Uterus (tissue), 4 donors: ENCODE results near the gene LGMN. TPM values are rescaled to one million over a fixed set of nuclear protein-coding genes. Genes with fewer than 3 reads are reported as not detected.

Source experiments
- DNase-seq, 2 donors: peaks; one replicate each; pipeline ENCODE4 v3.0.0-alpha.2; 2019 to 2020
- H3K27ac ChIP-seq, 2 donors: fragments of 200-600 bp; sonication (generic); 1 replicate in 1 of 2; 2 replicates in 1 of 2; pipeline ENCODE4 v1.5.1; 2016 to 2018
- H3K27me3 ChIP-seq, 2 donors: fragments of 200-600 bp; sonication (generic); one replicate each; pipeline ENCODE4 v1.5.1; 2018 to 2019; ENCODE audit warnings: control low read depth in 1 of 2
- H3K36me3 ChIP-seq, 2 donors: fragments of 200-600 bp; sonication (generic); one replicate each; pipeline ENCODE4 v1.5.1; 2019; ENCODE audit warnings: control low read depth in 1 of 2
- H3K4me1 ChIP-seq, 2 donors: fragments of 200-600 bp; sonication (generic); one replicate each; pipeline ENCODE4 v1.5.1; 2018 to 2019; ENCODE audit warnings: control low read depth in 1 of 2
- H3K4me3 ChIP-seq, 2 donors: fragments of 200-600 bp; sonication (generic); 1 replicate in 1 of 2; 2 replicates in 1 of 2; pipeline ENCODE4 v1.5.1; 2018 to 2019; ENCODE audit warnings: mild to moderate bottlenecking in 1 of 2
- H3K9me3 ChIP-seq, 2 donors: fragments of 200-600 bp; sonication (generic); one replicate each; pipeline ENCODE4 v1.5.1; 2019; ENCODE audit warnings: control low read depth in 1 of 2
- CTCF ChIP-seq, 4 experiments: fragments of 200-600 bp in 2 of 4; fragments of 450-650 bp in 2 of 4; sonication (generic) in 2 of 4; IDR thresholded peaks; one replicate each; pipeline ENCODE4 v1.5.1; 2016 to 2019; ENCODE audit warnings: antibody characterized with exemption in 4 of 4, mild to moderate bottlenecking in 2 of 4, moderate library complexity in 1 of 4
- POLR2A ChIP-seq, 2 donors: fragments of 450-650 bp; IDR thresholded peaks; one replicate each; pipeline ENCODE4 v1.6.1; 2016; ENCODE audit warnings: antibody characterized with exemption in 2 of 2, mild to moderate bottlenecking in 1 of 2, moderate library complexity in 1 of 2
- intact Hi-C: fragments of 100-400 bp; cut with DNase I; formaldehyde crosslinking; loops from one replicate; pipeline ENCODE4 v1.15.1; 2023; ENCODE audit warnings: low total_unique reads
- total RNA-seq, 4 donors: library from RNA; depleted of rRNA in 3 of 4; stranded (reverse); fragments of >200 nt in 3 of 4; gene quantifications; one replicate each; pipeline versions ENCODE4 v1.1.0 to v1.2.4, GENCODE V29; 2014 to 2023
- donor health status: DM: yes; HTN: yes; CAD: no.

LGMN gene
- total RNA-seq, 4 donors from 2014 or later, result 13.6 to 91.4 (median 69.1) TPM

DNA sequence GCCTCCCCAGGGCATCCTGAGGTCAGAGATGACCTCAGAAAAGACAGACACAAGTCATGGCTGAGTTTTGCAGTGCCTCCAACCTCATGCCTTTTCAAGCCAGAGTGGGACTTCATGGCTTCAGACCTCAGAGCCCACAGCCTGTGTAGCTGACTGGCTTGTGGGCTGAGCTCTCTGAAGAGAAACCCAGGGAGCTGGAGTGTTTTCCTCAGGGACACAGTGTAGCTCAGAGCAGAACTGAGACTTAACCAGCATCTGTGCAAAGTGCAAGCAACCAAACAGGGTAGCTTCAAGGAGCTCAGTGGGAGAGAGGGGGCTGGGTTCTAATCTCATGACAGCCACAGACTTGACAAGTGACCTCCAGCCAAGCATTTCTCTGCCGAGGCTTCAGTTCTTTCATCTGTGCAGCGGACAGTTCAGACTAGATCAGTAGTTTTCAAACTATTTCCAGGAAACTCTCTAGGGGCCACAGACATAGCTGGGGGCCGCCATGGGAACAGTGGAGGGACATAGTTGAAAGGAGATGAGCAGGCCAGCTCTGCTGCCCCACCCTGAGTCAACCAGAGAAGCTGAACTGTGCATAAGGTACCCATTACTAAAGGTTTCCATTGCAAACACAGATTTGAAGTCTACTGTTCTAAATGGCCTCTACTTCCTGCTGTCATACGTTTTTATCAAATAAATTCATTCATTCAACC lies 80.0 kb downstream of the LGMN start:
- Histone ChIP-seq H3K9me3 (no peaks in the 10 kb centered on the region), H3K4me3 (no peak overlapping the region), H3K27ac (no peak overlapping the region), H3K36me3 (no peaks in the 10 kb centered on the region), H3K27me3 (no peaks in the 10 kb centered on the region), H3K4me1 (no peaks in the 10 kb centered on the region)
- DNase-seq, result no peak
- TF ChIP-seq POLR2A (IDR thresholded peaks at IDR 0.05), result no peak
- intact Hi-C loops, result no loop called here

GRCh38 chr14:92666251-92666650 lies 82.2 kb downstream of the LGMN start:
- TF ChIP-seq CTCF (IDR thresholded peaks at IDR 0.05) (no peak), POLR2A (IDR thresholded peaks at IDR 0.05) (no peak)
- H3K36me3 ChIP-seq, result no peaks in the 10 kb centered on the region
- no peaks in the 10 kb centered on the region for H3K9me3 ChIP-seq
- H3K4me1 ChIP-seq, result no peaks in the 10 kb centered on the region
- no peak overlapping the region for H3K4me3 ChIP-seq
- H3K27ac ChIP-seq, result no peak overlapping the region
- intact Hi-C loops, result no loop called here
- no peak for DNase-seq
- H3K27me3 ChIP-seq, result no peaks in the 10 kb centered on the region

GRCh38 chr14:92665661-92666110 lies 82.7 kb downstream of the LGMN start:
- Histone ChIP-seq H3K36me3 (no peaks in the 10 kb centered on the region), H3K27ac (no peak overlapping the region), H3K4me3 (no peak overlapping the region), H3K9me3 (no peaks in the 10 kb centered on the region), H3K27me3 (no peaks in the 10 kb centered on the region), H3K4me1 (no peaks in the 10 kb centered on the region)
- no peak for DNase-seq
- TF ChIP-seq CTCF (IDR thresholded peaks at IDR 0.05) (no peak), POLR2A (IDR thresholded peaks at IDR 0.05) (no peak)
- intact Hi-C loops, result no loop called here

GRCh38 chr14:92663049-92663448 lies 85.4 kb downstream of the LGMN start:
- Histone ChIP-seq H3K27ac (no peak overlapping the region), H3K27me3 (no peaks in the 10 kb centered on the region), H3K4me1 (no peaks in the 10 kb centered on the region), H3K36me3 (no peaks in the 10 kb centered on the region), H3K9me3 (no peaks in the 10 kb centered on the region), H3K4me3 (no peak overlapping the region)
- TF ChIP-seq CTCF (IDR thresholded peaks at IDR 0.05) (no peak), POLR2A (IDR thresholded peaks at IDR 0.05) (no peak)
- intact Hi-C loops, result no loop called here
- no peak for DNase-seq

- no peak overlapping the region for H3K27ac ChIP-seq
- intact Hi-C loops, result no loop called here
- H3K36me3 ChIP-seq, result no peaks in the 10 kb centered on the region
Observed at GRCh38 chr14:92660571-92660970, 87.9 kb downstream of the LGMN start.

More at GRCh38 chr14:92660571-92660970, 87.9 kb downstream of the LGMN start:
- no peak for DNase-seq
- H3K4me1 ChIP-seq, result no peaks in the 10 kb centered on the region
- H3K4me3 ChIP-seq, result no peak overlapping the region
- no peak for TF ChIP-seq POLR2A (IDR thresholded peaks at IDR 0.05)
- no peak for TF ChIP-seq CTCF (IDR thresholded peaks at IDR 0.05)
- H3K27me3 ChIP-seq, result no peaks in the 10 kb centered on the region
- H3K9me3 ChIP-seq, result no peaks in the 10 kb centered on the region
